GM21528 (cell line): ENCODE measurements around the gene RNMT.
"Not testable (repeated sequence)": the region's sequence is repeated elsewhere in the genome, so short reads cannot be mapped to it uniquely, and the experiment has no call there.

ENCODE experiments used
- ATAC-seq: cut with Tn5 transposase; IDR thresholded peaks from one replicate; pipeline ENCODE4 v1.9.1; 2021; ENCODE audit warnings: mild to moderate bottlenecking, moderate library complexity; ENCODE audit not compliant: unreplicated experiment, low FRiP score

RNMT gene

DNA sequence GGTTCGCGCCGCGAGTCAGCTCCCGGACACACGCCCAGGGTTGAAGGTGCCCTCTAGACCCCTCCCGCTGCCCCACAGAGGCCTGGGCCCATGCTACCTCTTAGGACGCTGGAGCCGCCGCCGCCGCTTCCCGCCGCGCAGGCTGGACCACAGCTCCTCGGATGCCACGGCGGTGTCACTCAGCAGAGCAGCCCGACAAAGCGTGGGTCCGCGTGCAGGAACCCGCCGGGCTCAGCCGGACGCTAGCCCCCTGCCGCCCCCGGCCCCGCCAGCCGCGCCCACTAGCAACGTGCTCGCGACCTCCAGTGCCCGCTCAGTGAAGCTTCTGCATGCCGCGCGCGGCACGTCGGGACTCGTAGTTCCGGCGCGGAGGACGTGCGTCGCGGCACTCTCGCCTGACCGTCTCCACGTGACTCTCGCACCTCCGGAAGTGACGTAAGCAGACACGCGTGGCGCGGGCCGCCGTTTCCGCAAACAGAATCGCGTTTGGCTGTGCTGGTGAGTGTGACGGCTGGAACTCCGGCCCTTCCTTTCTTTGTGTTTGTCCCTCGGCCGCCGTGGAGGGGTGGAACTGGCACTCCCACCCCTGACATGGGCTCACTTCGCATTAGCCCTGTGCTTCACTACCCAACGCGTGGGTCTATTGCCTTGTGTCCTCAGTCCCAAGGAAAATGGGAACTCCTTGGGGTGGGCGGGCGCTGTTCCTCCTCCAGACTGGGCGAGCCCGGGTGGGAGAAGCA lies at the start of gene RNMT, which contains the start of gene FAM210A:
RNMT (plus strand) TSS at position 442 of the 740 bp plus-strand sequence. CDS start 4,845 bp downstream, outside the sequence.
FAM210A (minus strand) TSS at position 327 of the 740 bp plus-strand sequence. CDS start 44,481 bp downstream, outside the sequence.
- peak; percentile 94 for ATAC-seq

DNA sequence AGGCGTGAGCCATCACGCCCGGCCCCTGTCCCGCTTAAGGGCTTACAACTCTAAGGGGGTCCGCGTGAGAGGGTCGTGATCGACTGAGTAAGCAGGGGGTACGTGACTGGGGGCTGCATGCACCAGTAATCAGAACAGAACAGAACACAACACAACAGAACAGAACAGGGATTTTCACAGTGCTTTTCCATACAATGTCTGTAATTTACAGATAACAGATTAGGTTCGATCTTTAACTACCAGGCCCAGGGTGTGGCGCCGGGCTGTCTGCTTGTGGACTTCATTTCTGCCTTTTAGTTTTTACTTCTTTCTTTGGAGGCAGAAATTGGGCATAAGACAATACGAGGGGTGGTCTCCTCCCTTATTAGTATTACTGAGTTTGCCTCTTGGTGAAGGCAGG lies 49.1 kb upstream of the RNMT start:
- not testable (repeated sequence) for ATAC-seq

DNA sequence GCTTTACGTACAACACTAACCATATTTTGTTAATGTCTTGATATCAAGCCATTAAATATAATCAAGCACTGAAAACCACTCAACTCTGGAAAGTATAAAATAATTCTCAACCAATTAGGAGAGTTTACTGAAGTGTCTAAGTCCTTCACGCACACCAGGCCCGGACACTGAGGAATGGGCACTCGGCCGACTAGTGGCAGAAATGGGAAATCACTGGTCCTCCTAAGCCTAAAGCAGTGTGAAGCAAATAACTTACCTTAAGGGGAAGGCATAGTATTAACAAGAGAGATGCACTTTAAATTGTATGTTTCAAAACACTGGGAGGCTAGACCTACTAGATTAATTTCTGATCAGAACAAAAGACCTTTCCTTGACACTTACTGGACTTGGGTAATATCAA lies 45.9 kb upstream of the RNMT start:
- no peak for ATAC-seq

DNA sequence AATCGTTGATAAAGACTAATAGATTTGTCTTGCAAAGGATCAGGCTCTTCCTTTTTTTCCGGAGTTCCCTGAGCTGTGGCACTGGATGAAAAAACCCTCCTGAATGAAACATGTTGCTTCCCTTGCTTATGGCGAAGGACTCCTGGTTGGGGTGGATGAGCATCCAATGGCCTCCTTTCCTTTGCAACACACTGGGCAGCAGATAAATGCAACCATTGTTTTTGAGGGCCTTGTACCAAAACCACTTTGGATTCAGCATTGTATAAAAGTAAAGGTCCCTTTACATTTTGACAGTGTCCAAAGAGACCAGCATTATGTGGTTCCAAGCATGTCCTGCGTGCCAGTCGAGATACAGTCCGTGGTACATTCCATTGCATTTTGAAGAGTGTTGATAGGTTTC lies 44.8 kb upstream of the RNMT start:
- no peak for ATAC-seq

DNA sequence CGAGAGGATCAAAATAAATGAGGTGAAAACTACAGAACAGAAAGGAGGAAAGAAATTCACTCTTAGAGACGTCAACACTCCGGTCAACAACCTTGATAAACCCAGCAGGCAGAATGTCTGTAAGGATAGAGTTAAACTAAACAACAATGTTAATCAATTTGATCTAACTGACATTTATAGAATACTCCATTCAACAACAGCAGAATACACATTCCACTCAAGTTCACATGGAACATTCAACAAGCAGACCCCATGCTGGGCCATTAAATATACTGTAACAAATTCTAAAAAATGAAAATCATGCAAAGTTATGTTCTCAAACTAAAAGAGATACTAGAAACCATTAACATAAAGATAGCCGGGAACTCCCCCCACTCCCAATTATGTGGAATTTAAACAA lies 41.9 kb upstream of the RNMT start:
- ATAC-seq = no peak

DNA sequence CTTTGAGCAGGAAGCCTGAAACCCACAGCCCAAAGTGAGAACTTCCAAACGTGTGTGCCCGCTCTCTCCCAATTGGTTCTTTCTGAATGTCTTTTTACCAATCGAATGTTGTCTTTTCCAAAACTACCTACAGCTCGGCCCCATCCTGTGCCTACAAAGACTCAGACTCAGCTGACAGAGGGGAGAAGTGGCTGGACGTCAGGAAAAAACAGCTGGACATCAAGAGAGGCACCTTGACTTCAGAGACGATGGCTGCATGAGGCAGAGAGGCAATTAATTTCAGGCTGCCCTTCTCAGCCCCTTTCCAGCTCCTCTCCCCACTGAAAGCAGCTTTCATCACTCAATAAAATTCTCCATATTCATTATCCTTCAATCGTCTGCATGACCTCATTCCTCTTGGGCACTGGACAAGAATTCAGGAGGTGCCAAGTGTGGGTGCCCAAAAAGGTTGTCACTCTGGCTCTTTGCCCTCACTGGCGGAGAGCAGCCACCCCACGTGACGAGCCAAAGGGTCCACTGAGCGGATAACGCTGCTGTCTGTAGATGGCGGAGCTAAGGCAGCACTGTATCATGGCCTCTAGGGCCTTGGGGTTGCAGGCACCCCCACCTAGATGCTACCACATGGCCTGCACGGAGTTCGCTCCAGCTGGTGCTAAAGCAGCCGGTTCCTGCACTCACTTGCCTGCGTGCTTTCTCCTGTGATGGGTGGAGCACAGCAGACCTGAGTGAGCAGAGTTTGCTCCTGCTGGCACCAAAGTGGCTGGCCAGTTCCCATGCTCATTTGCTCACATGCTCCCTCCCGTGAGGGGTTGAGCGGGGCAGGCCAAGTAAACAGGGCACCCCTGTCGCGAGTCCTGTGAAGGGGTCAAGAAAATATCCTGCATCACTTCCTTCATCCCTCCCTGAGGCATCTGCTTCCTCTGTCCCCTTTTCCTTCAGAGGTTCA lies 38.0 kb upstream of the RNMT start:
- ATAC-seq = no peak

DNA sequence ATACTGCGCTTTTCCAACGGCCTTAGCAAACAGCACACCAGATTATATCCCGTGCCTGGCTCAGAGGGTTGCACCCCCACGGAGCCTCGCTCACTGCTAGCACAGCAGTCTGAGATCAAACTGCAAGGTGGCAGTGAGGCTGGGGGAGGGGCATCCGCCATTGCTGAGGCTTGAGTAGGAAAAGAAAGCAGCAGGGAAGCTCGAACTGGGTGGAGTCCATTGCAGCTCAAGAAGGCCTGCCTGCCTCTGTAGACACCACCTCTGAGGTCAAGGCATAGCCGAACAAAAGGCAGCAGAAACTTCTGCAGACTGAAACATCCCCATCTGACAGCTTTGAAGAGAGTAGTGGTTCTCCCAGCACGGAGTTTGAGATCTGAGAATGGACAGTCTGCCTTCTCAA lies 36.4 kb upstream of the RNMT start:
- ATAC-seq = not testable (repeated sequence)

DNA sequence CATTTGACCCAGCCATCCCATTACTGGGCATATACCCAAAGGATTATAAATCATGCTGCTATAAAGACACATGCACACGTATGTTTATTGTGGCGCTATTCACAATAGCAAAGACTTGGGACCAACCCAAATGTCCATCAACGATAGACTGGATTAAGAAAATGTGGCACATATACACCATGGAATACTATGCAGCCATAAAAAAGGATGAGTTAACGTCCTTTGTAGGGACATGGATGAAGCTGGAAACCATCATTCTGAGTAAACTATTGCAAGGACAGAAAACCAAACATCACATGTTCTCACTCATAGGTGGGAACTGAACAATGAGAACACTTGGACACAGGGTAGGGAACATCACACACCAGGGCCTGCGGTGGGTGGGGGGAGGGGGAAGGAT lies 31.1 kb upstream of the RNMT start:
- ATAC-seq = not testable (repeated sequence)

DNA sequence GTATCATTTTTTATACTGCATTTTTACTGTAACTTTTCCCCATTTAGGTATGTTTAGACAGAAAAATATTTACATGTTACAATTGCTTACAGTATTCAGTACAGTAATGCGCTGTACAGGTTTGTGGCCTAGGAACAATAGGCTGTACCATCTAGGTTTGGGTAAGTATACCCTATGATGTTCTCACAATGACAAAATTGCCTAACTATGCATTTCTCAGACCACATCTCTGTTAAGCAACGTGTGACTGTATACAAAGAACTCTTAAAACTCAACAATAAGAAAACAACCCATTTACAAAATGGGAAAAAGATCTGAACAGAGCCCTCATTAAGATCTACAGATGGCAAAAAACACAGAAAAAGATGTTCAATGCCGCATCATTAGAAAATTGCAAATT lies 29.5 kb upstream of the RNMT start:
- no peak for ATAC-seq

DNA sequence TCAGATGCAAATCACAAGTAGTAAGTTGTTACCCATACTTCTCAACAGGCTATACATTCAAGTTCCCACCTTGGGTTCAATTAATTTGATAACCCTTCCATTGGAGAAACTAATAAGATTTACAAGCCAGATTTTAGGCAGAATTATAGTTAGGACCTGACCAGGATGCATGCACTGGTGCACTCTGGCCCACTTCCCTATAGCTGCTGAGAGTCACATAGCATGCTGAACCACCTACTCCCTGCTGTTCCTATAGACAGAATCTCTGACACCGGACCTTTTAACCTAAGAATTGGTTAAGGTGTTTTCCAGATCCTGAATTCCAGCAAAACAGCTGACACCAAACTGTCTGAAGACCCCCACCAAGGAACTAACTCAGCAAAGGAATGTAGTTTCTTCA lies 26.3 kb upstream of the RNMT start:
- no peak for ATAC-seq

DNA sequence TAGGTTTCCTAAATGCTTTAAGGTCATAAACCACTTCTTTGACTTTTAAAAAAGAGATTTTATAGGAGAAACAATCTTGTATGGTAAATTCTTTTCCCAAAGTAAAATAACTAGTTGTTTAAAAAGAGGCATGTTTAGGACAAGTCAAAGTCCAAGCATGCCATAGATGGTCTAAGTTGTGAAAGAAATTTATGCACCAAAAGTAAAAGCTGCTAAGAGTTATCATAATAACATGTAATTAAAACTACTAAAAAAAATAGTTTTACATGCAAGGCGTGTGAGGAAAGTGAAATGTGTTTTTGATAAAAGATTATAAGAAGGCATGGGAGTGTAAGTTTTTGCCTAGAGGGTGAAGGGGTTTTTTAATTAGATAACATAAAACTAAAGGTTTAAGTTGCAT lies 22.6 kb upstream of the RNMT start:
- no peak for ATAC-seq

DNA sequence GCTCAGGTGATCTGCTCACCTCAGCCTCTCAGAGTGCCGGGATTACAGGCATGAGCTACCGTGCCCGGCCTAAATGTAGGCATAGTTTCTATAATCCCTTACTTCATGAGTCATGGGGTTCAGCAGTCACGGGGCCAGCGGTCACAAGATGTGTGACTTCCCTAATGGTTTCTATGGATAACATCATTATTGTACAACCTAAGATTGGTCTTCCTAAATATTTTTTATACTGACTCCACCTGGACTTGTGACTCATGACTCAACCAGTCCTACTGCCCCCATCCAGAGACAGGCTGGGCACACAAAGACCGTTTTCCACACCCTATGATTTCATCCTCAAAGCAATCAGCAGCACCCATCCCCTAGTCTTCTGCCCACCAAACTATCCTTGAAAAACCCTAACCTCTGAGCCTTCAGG lies 16.1 kb upstream of the RNMT start:
- no peak for ATAC-seq

DNA sequence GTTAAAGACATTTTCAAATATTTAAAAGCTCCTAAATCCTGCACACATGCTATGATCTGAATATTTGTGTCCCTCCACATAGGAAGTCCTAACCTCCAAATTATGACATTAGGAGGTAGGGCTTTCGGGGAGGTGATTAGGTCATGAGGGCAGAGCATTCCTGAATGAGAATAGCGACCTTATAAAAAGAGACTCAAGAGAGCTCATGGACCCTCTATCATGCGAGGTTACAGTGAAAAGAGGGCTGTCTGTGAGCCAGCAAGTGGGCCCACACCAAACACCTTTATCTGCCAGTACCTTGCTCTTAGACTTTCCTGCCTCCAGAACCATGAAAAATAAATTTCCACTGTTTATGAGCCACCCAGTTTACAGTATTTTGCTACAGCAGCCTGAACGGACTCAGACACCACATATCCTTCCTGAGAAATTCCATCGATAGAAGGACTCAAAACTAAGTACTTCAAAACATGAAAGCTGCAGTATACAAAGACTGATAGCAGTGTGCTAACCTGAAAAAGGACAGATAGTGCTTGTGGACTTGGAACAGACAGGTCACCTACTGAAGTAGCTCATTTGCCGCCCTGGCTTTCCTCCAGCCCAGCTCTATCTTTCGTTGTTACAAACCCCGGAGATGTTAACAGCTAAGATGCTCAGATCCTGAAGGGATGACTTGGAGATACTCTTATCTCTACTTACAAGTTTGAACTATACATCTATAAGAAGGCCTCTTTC lies 13.9 kb upstream of the RNMT start:
- ATAC-seq = no peak

DNA sequence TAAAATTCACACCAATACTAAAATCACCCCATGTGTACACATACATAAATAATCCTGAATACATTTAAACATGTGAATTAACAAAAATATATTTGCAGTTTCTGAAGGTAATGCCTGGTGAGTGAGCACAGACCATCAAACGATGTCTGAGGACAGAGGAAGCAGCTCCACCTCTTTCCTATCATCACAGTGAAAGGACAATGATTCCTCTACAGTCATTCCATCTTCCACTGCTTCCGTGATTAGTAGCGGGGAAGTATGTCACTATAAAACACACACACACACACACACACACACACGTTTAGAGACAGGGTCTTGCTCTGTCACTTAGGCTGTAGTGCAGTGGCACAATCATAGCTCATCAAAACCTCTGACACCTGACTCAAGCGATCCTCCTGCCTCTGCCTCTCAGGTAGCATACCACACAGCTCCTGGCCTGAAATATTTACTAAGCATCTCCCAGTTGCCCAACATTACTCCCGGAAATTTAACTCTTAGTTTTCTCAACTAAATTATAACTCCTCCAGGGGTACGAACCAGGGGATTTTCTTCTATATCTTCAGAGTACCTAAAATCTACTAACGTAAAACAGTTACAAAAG lies 12.9 kb upstream of the RNMT start:
- no peak for ATAC-seq

DNA sequence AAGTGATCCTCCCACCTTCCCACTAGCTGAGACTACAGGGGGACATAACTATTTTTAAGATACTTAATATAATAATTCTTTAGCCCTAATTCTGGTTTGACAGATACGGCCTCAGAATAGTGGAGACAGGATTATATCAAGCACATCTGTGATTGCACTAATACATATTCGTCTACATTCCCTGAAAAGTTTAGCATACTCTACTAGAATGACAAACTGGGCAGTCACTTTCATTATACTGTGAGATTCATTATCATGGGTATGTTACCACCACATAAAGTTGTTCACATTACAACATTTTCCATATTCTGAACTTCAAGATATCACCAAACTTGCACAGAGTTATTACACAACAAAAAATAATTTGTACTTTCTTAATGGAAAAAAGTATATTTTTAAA lies 11.1 kb upstream of the RNMT start:
- ATAC-seq = no peak

DNA sequence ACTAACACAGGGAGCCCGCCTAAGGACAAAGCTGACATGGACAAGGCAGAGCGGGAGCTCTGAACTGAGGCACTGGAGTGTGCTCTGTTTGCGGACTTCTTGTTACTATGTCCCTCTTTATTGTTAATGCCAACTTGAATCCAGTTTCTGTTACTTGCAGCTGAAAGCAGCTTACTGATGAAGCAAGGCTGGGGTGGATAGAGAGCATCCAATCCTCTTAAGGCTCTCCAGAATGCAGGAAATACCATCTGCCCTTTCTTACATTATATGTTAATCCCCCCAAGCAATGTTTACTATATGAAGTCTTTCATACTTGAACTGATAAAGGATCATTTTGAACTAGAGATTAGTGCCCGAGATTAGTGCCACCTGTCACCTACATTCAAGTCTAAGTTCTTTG lies 9.6 kb upstream of the RNMT start:
- ATAC-seq = no peak

DNA sequence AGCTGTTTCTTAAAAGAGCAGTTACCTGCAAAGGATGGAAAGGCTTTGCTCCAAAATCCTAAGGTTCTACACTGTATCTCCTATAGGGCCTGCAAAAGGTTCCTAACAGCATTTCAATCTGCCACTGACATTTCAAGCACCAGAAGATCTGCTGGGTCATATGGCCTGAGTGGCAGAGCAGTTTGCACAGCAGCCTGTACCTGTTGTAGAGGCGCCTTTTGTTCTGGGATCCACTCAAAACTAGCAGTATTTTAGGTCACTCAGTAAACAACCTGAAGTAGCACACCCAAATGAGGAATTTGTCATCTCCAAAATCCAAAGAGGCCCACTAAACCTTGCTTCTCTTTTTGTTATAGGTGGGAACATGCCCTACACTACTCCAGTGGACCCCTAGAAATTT lies 6.3 kb upstream of the RNMT start:
- no peak for ATAC-seq

DNA sequence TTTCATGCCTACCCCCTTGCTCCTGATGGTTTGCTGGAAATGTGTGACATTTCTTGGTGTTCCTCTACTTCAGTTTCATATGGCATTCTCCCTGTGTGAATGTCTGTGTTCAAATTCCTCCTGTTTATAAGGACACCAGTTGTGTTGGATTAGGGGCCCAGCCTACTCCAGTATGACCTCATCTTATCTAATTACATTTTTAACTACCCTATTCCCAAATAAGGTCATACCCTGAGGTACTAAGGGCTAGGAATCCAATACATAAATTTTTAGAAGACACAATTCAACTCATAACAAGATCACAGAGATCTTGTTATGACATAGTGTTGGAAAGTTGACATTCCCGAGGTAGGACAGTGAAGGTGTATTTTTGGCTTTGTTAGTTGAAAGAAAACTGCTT lies 5.6 kb upstream of the RNMT start:
- no peak for ATAC-seq

DNA sequence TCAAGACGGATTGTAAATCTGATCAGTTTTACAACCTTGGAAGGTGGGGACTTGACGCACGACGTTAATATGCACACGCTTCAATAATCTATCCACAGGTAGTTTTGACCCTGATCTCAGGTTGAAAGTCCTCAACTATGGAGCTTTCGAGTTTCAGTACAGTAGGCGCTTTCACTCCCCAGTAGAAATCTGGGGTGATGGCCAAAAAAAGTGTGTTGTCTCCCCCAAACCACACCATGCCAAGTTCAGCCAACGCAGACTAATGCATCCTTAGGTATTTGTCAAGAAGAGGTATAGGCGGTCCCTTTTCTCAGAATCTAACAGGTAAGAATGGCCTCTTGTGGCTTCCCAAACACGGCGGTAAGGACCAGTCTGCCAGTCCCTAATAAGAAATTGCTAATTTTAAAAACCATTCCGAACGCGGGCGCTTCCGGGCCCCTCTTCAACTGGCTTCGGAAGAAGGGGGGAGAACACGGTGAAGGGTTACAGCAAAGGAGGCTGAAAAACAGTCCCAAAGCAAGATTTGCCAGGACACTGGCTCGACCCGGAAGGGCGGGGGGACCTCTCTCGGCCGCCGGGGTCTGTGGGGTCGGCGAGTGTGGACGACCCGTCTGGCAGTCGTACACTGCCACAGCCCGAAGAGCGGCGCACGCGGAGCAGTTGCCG lies 774 bp upstream of the RNMT start:
- ATAC-seq = no peak

DNA sequence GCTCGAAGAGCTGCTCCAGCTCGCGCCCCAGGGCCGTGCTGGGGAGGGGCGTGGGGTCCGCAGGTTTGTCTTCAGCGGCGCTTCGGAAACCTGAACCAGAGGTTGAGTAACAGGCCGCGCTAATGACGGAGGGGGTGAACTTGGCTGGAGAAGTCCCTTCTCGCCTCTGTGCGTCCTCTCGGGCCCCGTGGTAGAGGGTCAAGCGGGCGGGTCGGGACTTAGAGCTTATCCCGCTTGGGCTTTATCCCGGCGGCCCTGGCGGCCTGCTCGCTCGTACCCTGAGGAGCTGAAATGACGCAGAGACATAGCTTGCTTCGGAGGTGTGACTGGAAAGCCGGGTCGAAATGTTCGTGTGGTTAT lies 479 bp downstream of the RNMT start:
- peak; percentile 22 for ATAC-seq
